Testis (tissue), 2 donors: ENCODE results near the gene MBD3L3.

Experiments used
- POLR2A ChIP-seq: fragments of 450-650 bp; IDR thresholded peaks from one replicate; pipeline ENCODE4 v1.6.1; 2017; ENCODE audit warnings: antibody characterized with exemption, mild to moderate bottlenecking, moderate library complexity
- TF ChIP-seq, protein P1 (sequence below), 3 experiments: fragments of 450-650 bp in 2 of 3; fragments of 200-600 bp in 1 of 3; sonication (generic) in 1 of 3; IDR thresholded peaks; one replicate each; pipeline ENCODE4 v1.5.1; 2016 to 2019; ENCODE audit warnings: antibody characterized with exemption in 3 of 3, mild to moderate bottlenecking in 2 of 3, moderate library complexity in 1 of 3

DNA sequence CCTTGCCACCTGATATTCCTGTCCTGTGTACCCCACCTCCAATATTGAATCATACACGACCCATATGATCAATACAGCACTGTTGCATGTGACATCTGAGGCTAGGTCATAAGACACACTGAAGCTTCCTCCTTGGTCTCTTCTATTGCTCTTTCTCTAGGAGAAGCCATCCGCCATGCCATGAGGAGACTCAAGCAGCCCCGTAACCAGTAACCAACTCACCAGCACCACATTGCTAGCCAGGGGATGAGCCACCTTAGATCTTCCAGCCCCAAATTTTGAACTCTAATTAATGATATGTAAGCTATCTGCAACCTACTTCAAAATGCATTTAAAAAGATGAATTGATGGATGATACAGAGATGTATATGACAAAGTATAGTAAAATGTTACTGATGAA, 39.6 kb upstream of the MBD3L3 start:
- TF ChIP-seq, protein P1, sequence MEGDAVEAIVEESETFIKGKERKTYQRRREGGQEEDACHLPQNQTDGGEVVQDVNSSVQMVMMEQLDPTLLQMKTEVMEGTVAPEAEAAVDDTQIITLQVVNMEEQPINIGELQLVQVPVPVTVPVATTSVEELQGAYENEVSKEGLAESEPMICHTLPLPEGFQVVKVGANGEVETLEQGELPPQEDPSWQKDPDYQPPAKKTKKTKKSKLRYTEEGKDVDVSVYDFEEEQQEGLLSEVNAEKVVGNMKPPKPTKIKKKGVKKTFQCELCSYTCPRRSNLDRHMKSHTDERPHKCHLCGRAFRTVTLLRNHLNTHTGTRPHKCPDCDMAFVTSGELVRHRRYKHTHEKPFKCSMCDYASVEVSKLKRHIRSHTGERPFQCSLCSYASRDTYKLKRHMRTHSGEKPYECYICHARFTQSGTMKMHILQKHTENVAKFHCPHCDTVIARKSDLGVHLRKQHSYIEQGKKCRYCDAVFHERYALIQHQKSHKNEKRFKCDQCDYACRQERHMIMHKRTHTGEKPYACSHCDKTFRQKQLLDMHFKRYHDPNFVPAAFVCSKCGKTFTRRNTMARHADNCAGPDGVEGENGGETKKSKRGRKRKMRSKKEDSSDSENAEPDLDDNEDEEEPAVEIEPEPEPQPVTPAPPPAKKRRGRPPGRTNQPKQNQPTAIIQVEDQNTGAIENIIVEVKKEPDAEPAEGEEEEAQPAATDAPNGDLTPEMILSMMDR (IDR thresholded peaks at IDR 0.05): no peak
- TF ChIP-seq POLR2A: no peak
